HG02884 (cell line): ENCODE results near the gene QPCT.

Experiments
- ATAC-seq: cut with Tn5 transposase; IDR thresholded peaks from one replicate; pipeline ENCODE4 v1.9.1; 2021; ENCODE audit warnings: mild to moderate bottlenecking, moderate library complexity; ENCODE audit not compliant: unreplicated experiment

QPCT gene

DNA sequence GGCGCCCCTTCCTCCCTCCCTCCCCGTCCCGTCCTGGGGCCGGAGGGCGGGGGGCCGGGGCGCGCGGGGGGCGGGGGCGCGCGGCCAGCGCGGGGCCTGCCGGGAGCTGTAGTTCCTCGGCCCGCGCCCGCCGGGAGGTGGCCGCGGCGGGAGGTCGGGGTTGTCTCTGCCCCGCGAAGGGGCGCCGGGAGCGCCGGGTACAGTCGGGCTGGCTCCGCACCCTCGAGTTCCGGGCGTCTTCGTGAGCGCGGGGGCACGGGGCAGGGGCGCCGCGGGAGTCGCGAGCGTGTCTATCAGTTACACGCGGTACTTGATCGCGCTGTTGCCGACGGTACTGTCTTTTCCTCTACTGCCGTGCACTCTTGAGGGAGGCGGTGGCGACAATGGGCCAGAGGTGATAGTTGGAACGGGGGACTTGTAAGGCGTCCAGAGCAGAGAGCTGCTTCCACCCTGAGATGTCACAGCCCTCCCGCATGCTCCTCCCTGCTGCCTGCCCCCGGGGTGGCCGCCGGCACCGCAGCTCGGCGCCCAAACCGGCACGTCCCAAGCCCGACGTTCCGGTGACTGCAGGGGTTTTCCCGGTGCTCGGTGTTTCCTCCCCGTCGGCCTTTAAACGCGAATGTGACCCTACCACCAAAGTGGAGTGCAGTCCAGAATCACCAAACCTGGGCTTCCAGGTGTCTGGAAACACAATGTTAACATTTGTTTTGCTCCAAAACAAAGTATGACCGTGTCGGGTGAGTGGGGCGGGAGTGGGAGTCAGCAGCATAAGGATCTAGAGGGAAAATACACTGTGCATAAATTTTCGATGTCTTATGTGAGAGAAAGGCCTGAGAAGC, 19.4 kb upstream of the QPCT start, which contains the start of gene PRKD3:
TSS of gene PRKD3 (minus strand) at position 48 of the 839 bp plus-strand sequence. CDS start 8,309 bp downstream, outside the sequence.
- peak; percentile 68 for ATAC-seq

DNA sequence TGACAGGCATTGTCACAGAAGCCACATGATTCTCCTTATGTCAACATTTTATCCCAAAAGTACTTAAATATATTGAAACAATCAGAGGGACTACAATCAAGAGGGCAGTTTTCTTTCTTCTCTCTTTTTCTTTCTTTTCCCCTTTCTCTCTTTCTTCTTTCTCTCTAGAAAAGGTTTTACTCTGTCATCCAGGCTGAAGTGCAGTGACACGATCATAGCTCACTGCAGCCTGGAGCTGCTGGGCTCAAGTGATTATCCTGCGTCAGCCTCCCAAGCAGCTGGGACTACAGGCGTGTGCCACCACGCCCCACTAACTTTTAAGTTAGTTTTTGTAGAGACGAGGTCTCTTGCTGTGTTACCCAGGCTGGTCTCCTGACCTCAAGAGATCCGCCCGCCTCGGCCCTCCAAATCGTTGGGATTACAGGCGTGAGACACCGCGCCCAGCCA, 18.8 kb upstream of the QPCT start:
- no peak for ATAC-seq

DNA sequence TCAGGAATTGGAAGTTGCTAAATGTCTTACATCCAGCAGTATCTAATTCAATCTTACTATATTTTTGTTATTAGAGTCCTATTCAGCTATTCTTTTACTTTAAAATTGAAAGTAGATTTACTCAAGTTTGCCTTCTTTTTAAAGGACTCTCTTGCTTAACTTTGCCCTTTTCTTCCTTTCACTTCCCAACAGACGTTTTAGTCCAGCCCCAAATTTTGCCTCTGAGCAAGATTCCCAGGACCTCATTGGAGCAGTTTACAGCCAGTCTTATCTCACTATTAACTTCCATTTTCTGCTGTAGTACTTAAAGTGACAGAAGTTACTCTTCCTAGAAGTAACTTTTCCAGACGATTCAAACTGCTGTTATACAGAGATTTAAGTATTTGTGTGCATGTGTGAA, 18.1 kb upstream of the QPCT start:
- ATAC-seq: no peak

DNA sequence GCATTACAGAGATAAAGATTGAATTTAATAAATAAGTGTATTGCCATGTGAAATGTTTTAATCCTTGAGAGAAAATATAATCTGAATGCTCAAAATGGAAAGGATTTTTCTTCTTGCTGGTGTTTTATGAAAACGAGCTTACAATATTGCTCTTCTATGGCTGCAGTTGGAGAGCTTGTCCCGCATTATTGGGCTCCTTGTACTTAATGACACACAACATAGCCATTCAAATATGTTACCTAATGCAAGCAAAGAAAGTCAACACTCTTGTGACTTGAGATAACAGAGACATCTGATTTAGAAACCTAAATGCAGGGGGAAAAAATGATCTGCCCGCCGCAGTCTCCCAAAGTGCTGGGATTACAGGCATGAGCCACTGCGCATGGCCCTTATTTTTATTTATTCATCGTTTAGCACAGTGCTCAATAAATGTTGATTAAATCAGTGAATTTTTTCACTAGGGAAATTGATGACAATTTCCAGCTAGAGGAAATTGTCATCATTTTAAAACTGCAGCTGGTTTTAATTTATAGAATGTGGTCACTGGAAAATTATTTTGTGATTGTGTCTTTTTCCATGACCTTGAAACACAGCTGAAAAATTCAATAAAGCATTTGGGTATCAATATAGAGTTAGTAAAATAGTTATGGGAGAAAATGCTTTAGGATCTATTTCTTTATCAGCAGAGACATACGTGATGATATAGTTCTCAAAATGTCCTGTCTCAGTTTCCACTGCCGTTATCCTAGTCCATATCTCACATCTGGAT, 17.4 kb upstream of the QPCT start:
- no peak for ATAC-seq

DNA sequence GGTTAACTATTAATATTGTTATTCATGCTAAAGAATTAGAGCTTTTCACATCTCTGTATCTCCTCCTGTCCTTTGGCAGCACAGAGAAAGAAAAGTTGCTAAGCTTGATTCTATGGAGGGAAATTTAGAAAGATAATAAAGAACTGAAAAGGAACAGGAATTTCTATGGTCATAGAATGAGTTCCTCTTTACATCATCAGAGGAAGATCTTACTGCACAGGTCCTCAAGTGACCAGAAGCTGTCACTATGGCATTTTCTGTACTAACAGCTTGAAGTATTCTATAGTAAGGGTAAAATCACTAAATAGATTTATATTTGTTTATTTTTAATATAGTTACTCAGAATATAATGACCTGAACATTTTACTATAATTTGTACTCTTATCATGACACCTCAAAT, 13.7 kb upstream of the QPCT start:
- no peak for ATAC-seq

DNA sequence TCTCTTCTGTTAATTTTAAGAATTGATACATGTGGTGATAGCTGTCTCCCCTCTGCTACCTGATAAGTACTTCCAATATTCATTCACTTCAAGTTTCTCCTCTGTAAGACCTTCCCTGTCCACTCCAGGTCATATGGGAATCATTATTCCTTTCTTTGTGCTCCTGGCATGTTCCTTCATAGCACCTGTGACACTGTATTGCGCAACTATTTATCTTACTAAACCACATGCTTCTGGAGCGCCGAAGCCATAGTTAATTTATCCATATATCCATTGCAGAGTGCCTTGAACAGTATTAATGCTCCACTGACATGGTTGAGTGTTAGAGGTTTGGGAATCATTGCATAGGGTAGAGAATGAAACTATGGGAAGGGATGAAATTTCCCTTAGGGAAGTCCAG, 11.9 kb upstream of the QPCT start:
- no peak for ATAC-seq

DNA sequence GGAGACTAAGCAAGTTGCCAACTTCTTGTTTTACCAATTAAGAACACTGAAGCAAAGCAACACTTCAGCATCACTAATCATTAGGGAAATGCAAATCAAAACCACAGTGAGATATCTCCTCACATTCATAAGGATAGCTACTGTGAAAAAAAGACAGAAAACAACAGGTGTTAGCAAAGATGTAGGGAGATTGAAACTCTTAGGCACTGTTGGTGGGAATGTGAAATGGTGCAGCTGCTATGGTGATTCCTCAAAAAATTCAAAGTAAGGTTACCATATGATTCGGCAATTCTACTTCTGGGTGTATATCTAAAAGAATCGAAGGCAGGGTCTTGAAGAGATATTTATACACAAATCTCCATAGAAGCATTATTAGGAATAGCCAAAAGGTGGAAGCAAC, 11.2 kb upstream of the QPCT start:
- ATAC-seq: no peak

DNA sequence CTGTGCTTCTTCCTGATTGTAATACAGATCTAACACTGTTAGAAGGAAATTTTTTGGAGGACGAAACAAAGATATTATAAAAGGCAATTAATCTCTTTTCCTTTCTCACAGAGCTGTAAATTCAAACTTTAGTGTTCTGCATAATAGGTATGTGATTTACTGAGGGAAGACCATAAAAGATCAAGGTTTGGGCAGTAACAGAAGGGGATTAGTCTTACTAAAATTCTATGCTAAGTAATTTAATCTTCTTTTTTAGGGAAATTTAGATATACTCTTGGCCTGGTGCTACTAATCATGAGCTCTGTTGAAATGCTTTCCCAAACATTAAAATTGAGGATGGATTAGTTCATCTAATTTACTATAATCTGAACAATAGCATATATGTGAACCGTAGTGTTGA, 8.8 kb upstream of the QPCT start:
- ATAC-seq: no peak

DNA sequence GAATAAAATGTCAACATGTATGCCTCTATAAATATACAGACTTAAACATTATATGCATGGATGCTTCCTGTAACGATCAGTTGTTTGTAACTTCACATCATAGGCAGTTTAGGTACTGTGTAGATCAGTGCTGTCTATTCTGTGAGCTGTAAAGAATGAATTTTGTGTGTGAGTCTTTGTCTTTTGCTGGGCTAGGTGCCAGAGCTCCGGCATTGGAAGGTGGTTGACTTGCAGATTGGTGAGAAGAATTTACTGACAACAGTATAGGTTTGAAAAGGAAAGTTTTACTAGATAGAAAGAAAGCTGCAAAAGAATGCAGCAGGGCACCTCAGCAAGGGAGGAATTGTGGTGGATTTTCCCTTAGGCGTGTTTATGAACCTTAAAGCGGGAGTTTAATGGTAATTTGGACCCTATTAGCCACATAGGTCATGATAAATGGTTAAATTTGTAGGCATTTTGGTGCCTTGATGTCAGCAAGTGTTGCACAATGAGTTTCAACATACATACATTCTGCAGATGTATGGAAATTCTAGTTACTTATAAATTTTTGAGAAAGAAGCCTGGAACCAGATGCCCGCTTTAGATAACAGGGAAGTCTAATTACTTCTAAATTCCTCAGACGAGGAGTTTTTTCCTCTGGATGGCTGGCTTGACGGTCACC, 6.7 kb upstream of the QPCT start:
- ATAC-seq: no peak

DNA sequence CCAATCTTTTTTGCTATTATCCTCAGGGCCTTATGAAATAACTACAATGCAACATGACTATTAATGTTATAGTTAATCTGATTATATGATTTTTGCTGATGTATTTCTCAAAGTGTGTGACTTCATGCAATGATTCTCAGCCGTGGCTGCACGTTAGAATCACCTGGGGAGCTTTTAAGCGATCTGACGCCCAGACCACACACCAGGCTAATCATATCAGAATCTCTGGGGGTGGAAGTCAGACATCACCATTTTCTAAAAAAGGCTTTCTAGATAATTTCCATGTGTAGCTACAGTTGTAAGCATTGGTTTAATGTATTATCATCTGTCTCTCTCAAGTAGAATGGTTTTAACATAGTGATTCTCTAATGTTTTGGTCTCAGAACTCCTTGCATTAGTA, 5.5 kb upstream of the QPCT start:
- ATAC-seq: no peak

DNA sequence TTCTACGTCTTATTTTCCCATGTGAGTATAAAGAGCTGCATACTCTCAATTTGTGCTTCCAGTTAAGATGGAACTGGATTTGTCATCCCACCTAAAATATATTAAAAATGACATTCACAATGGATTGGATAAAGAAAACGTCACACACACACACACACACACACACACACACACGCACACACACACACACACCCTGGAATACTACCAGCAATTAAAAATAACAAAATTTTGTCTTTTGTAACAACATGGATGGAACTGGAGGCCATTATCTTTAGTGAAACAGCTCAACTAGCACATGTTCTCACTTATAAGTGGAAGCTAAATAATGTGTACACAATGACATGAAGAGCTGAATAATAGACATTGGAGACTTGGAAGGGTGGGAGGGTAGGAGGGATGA, 3.8 kb upstream of the QPCT start:
- no peak for ATAC-seq

DNA sequence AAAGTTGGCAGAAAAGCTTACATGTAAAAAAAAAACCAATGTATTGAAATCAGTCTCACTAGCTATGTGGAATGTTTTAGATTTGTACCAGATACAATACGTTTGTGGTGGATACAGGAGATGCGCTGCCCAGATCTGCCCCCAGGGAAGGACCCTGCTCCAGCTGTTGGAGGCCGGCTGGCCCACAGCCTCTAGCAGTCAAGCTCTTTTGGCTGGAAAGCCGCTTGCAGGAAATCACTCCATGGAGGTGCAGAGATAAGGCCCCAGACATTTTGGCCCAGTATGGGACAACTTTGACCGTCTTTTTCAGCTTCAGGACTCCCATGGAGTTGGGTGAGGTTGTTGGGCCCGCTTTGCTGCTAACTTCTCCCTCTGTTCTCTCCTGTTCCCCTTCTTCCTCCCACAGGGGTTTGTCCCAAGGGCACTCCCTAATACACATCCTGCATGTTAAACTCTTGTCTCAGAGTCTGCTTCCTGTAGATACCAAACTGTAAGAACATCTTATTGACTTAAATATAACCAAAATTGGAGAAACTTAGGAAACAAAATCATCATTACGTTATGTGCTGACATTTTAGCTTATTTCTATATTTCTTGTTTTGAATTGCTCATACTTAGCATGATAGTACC, 1.7 kb upstream of the QPCT start:
- ATAC-seq: no peak

DNA sequence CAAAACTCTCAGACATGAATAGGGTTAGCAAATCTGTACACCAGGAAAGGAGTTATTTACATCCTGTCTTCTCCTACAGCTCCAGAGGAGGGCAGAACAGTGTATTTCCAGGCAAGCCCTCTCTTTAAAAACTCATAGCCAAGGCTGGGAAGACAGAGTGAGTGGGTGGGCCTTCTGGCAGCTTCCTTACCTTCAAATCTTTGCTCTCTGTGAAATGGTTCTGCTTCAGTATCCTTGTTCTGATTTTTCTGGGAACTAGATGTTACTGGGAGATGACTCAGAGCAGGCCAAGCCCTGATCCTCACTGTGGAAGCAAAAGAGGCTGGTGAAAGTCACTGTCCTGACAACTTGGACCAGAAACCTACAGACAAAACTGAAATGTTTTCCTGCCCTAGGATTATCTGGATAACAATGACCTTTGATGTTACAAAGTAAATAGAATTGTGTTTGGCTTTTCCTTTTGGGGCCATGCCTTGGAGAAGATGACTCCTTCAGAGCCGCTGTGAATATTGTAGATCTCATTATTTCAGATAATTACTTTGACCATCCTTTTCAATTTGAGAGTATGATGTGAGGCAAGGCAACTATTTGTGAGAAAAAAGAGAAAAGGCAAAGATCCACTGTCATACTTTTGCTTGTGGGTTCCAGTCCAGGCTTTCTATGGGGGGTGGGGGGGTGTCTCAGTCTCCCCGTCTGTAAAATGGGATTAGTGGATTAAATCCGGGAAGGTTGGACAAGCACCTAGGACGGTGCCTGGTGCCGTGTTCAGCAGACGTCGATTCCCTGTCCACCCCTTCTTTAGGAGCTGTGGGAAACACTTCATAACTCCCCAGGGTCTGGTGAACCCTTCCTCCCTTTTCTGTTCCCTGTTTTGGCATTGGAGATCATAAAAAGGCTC, 644 bp upstream of the QPCT start:
- no peak for ATAC-seq

DNA sequence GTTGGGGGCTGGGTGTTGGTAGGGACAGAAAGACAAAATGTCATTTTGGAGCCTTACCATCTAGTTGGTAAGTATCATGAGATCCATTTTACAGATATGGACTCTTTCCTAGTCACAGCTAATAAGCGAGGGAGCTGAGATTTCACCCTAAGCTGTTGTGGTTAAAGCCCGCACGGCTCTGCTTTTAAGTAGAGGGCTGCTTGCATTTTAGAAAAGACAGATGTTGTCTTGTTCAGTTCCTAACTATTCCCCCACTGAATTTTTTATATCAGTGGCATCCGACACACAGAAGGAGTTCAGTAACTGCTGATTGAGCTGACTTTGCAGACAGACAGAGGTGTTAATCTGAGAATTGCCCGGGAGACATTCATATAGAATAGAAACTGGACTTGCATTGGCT, 3.7 kb downstream of the QPCT start:
- ATAC-seq: no peak

DNA sequence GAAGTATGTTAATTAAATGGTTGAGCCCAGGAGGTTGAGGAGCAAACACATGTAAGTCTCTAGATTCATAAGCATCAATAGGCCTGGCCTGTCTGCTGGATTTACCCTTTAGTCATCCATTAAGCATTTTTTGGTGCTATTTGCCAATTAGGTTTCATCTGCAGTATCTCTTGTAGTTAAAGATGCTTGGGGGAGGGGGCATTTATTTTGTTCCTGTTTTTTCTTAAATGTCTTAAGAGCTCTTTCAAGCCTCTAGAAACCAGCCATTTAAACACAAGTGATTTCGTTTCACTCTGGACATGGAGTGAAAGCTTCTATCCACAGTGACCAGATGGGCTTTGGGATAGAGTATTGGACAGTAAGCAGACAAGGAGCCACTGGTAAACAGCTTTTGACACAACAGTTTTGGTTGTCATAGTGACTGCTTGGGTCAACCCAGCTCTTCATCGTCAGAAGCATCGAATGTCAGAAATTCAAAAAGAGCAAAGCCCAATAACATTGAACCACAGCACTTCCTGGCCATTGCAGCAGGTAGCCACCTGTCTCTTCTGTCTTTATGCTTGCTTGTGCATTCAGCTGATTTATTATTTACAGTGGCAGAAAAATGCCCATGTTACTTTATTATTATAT, 4.9 kb downstream of the QPCT start:
- no peak for ATAC-seq

DNA sequence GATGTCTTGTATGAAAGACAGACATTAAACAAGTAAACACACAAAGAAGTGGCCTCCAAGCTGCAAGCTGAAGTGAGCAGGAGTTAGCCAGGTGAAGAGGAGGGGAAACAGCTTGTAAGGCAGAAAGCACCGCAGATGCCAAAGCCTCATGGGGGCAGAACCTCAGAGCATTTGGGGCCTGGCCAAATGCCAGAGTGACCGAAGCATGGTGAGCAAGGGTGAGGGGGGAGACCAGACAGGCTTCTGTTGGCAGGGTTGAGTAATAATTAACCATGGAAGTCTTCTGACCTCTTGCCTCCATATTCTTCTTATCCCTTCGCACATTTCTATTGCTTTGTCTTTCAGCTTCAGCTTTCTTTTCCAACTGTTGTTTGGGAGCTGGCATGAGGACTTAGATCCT, 5.6 kb downstream of the QPCT start:
- no peak for ATAC-seq

DNA sequence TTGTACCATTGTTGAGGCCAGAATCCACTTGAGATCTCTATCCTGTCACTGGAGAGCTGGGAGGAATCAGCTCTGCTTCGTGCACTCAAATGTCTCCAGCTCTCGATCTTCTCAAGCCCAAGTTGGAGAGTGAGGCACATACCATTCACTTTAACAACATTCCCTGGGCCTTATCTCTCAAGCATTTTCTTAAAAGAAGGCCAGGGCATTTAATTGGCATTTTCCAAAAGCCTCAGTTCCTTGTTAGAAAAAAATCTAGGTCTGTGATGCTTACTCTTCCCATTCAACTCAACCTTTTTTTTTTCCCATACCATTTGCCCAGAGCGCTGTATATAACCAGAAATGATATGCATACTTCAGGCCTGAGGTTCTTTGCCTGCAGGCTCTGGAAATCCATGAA, 10.1 kb downstream of the QPCT start:
- ATAC-seq: no peak

DNA sequence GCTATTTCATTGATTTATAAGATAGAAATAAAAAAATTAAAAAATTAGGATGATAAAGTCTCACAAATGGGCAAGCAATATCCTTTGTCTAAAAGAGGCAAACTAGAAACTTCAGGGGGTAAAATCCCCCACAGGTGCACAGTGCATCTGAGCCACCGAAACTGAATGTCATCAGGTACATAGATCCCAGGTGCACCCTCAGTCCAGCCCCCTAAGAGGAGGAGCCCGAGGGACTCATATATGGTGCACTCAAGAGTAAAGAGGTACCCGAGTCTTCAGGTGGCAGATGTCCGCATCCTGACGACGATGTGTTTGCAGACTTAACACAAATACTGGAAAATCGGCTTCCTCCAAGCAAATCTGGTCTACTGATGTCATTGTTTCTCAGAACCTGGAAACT, 11.3 kb downstream of the QPCT start:
- no peak for ATAC-seq

DNA sequence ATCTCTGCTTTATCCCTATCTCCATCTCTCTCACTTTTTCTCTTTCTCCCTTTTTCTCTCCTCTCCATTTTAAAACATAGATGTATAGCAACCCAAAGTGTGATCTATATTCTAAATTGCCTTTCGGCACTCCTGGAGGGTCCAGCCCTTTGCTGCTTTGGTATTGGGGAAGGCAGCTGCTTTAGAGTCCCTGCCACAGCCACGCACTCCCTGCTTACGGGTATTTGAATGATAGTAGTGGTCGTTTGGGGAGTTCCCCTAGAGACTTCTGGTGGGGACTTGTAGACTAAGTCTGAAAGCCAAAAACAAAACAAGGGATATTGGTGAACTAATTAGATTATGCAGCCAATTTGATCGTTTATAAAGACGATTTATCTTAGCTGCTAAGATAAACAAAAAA, 11.9 kb downstream of the QPCT start:
- ATAC-seq: no peak

DNA sequence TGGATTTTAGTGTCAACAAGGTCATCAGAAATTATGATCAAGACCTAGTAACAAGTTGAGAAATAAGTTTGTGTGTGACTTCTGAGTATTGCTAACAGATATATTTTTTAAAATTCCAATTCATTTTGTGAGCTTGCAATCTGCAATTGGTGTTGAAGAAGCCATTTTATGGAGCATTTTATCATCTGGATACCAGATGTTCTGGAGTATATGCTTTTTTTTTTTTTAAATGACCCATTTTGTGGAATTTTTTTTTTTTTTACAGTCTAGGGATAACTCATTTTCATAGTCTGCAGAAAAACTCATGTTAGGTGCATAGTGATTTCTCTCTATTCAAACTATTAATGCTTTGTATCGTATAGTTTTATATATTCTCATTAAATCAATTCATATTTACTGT, 12.6 kb downstream of the QPCT start:
- no peak for ATAC-seq
